CD4-positive, alpha-beta T cell (primary cell): ENCODE results near the gene NCKAP5. TPM values are rescaled to one million over a fixed set of nuclear protein-coding genes. Genes with fewer than 3 reads are reported as not detected.

Source experiments
- ATAC-seq: fragments of 200-7000 bp; cut with Tn5 transposase; one replicate; pipeline ENCODE4 v1.10.0; 2022; ENCODE audit warnings: mild to moderate bottlenecking; ENCODE audit not compliant: poor library complexity
- CTCF ChIA-PET: fragments of 350-600 bp; sonication (Branson Sonifier 250); formaldehyde crosslinking; loops from one replicate; lab custom pipeline; 2021; ENCODE audit warnings: antibody characterized with exemption, inconsistent platforms; lab: Charles Lee
- POLR2A ChIA-PET: fragments of 350-600 bp; sonication (Branson Sonifier 250); formaldehyde crosslinking; loops from one replicate; lab custom pipeline; 2021; ENCODE audit warnings: antibody characterized with exemption, inconsistent platforms; lab: Charles Lee
- DNase-seq, 14 experiments: peaks; one replicate each; pipeline ENCODE4 v3.0.0-alpha.2; 2013 to 2020; ENCODE audit warnings: mixed read lengths in 2 of 14
- H3K27ac ChIP-seq, 2 donors: one replicate each; pipeline versions ENCODE4 v1.5.1 to v1.7.0; 2013; ENCODE audit warnings: low read length in 2 of 2, low read depth in 1 of 2, mild to moderate bottlenecking in 1 of 2
- H3K27me3 ChIP-seq, 2 experiments: 1 replicate in 1 of 2; 2 replicates in 1 of 2; pipeline versions ENCODE4 v1.6.1 to v1.7.0; 2013; ENCODE audit warnings: low read length in 2 of 2, control low read depth in 1 of 2, mild to moderate bottlenecking in 1 of 2, moderate library complexity in 1 of 2; ENCODE audit not compliant: insufficient read depth in 2 of 2, control insufficient read depth in 1 of 2
- H3K36me3 ChIP-seq: one replicate; pipeline ENCODE4 v1.6.1; 2013; ENCODE audit warnings: low read length, control low read depth; ENCODE audit not compliant: insufficient read depth
- H3K4me1 ChIP-seq: one replicate; pipeline ENCODE4 v1.6.1; 2013; ENCODE audit warnings: low read length, control low read depth; ENCODE audit not compliant: insufficient read depth
- H3K4me3 ChIP-seq: one replicate; pipeline ENCODE4 v1.5.1; 2013; ENCODE audit warnings: mild to moderate bottlenecking, low read length, moderate library complexity
- H3K9me3 ChIP-seq, 2 experiments: 1 replicate in 1 of 2; 2 replicates in 1 of 2; pipeline versions ENCODE4 v1.6.1 to v1.7.0; 2013; ENCODE audit warnings: low read length in 2 of 2, mild to moderate bottlenecking in 2 of 2, control low read depth in 1 of 2, moderate library complexity in 1 of 2; ENCODE audit not compliant: control insufficient read depth in 1 of 2, insufficient read depth in 1 of 2
- H3K27ac Mint-ChIP-seq: one replicate; pipeline ENCODE4 v1.8.0; 2020; ENCODE audit warnings: mixed read lengths
- H3K27me3 Mint-ChIP-seq: one replicate; pipeline ENCODE4 v1.8.0; 2021; ENCODE audit warnings: mixed read lengths
- H3K36me3 Mint-ChIP-seq: one replicate; pipeline ENCODE4 v1.8.0; 2021; ENCODE audit warnings: low read depth, mixed read lengths
- H3K4me1 Mint-ChIP-seq: one replicate; pipeline ENCODE4 v1.8.0; 2021; ENCODE audit warnings: low read depth, mixed read lengths
- H3K4me3 Mint-ChIP-seq: one replicate; pipeline ENCODE4 v1.8.0; 2020; ENCODE audit warnings: mild to moderate bottlenecking, mixed read lengths
- H3K9me3 Mint-ChIP-seq: one replicate; pipeline ENCODE4 v1.8.0; 2020; ENCODE audit warnings: mixed read lengths
- intact Hi-C, 2 experiments: fragments of 100-400 bp; cut with DNase I in 1 of 2; cut with micrococcal nuclease in 1 of 2; formaldehyde crosslinking; loops; one replicate each; pipeline versions ENCODE4 v1.15.1 to v1.9.0; 2023 to 2025; cut with DNase I, micrococcal nuclease
- total RNA-seq, 174 experiments: library from RNA in 2 of 174; stranded (reverse) in 2 of 174; gene quantifications; one replicate each; pipeline ENCODE4 v1.2.3 and lab custom pipeline; 2021 to 2026
- TF ChIP-seq, protein P1 (sequence below): fragments of 200-600 bp; IDR thresholded peaks from one replicate; pipeline ENCODE4 v1.8.0; 2022; ENCODE audit warnings: antibody characterized with exemption, mild to moderate bottlenecking

The NCKAP5 gene
- total RNA-seq, 2 experiments from 2014 or later, result not detected

GRCh38 chr2:132681766-132682165, 886.5 kb downstream of the NCKAP5 start:
- intact Hi-C loops, result no loop called here
- POLR2A ChIA-PET, result no interaction called here
- Mint-ChIP-seq H3K27ac (no peak overlapping the region), H3K36me3 (no peaks in the 10 kb centered on the region), H3K4me3 (no peak overlapping the region), H3K9me3 (peaks cover 2% of the 10 kb centered on the region), H3K27me3 (peaks cover 4% of the 10 kb centered on the region), H3K4me1 (no peaks in the 10 kb centered on the region)
- Histone ChIP-seq H3K9me3 (no peaks in the 10 kb centered on the region), H3K4me3 (no peak overlapping the region), H3K27me3 (no peaks in the 10 kb centered on the region), H3K4me1 (no peaks in the 10 kb centered on the region), H3K36me3 (no peaks in the 10 kb centered on the region), H3K27ac (no peak overlapping the region)
- CTCF ChIA-PET, result no interaction called here
- DNase-seq (no peak), ATAC-seq (no peak)
- TF ChIP-seq, protein P1, sequence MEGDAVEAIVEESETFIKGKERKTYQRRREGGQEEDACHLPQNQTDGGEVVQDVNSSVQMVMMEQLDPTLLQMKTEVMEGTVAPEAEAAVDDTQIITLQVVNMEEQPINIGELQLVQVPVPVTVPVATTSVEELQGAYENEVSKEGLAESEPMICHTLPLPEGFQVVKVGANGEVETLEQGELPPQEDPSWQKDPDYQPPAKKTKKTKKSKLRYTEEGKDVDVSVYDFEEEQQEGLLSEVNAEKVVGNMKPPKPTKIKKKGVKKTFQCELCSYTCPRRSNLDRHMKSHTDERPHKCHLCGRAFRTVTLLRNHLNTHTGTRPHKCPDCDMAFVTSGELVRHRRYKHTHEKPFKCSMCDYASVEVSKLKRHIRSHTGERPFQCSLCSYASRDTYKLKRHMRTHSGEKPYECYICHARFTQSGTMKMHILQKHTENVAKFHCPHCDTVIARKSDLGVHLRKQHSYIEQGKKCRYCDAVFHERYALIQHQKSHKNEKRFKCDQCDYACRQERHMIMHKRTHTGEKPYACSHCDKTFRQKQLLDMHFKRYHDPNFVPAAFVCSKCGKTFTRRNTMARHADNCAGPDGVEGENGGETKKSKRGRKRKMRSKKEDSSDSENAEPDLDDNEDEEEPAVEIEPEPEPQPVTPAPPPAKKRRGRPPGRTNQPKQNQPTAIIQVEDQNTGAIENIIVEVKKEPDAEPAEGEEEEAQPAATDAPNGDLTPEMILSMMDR, result no peak

DNA sequence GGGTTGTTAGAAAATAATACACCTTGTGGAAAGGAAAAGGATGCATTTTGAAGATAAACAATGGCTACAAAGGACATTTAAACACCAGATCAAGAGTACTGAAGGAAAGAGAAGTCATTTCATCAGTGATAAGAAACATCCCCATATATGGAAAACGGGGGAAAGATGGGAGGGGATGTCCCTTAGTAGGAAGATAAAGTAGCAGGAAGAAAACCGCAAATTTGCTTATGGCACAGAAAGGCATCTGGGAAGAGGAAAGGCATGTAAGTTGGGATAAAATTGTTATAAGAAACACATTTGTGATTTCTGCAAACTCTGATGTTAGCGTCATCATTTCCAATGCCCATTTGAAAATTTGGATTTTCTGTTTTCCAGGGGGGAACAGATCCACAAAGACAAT, 887.7 kb downstream of the NCKAP5 start:
- no peak overlapping the region for H3K27ac ChIP-seq
- H3K36me3 ChIP-seq, result no peaks in the 10 kb centered on the region
- ChIA-PET POLR2A (no interaction called here), CTCF (no interaction called here)
- ATAC-seq, result no peak
- peaks cover 2% of the 10 kb centered on the region for H3K9me3 Mint-ChIP-seq
- no peaks in the 10 kb centered on the region for H3K9me3 ChIP-seq
- H3K4me1 ChIP-seq, result no peaks in the 10 kb centered on the region
- intact Hi-C loops, result no loop called here
- TF ChIP-seq, protein P1, result no peak
- no peak overlapping the region for H3K4me3 ChIP-seq
- no peaks in the 10 kb centered on the region for H3K27me3 ChIP-seq
- H3K4me1 Mint-ChIP-seq, result no peaks in the 10 kb centered on the region
- H3K27ac Mint-ChIP-seq, result no peak overlapping the region
- H3K27me3 Mint-ChIP-seq, result peaks cover 4% of the 10 kb centered on the region
- no peaks in the 10 kb centered on the region for H3K36me3 Mint-ChIP-seq
- no peak overlapping the region for H3K4me3 Mint-ChIP-seq
- DNase-seq, result no peak

DNA sequence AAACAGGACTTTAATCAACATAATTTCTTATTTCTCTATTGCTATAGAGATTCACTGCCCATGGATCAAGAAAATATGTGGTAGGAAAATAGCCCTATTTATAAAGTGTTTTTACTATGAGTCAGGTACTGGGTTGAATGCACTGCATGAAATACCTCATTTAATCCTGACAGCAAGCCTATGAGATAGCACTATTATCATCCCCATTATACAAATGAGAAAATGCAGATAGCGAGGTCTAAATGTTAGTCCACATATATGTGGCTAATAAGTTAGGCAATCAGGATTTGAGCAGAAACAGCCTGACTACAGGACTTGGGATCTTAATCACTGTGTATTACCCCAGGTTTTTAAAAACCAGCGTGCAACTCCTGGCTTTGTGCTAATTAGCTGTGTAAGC, 889.8 kb downstream of the NCKAP5 start:
- TF ChIP-seq, protein P1, result no peak
- ChIA-PET POLR2A (no interaction called here), CTCF (no interaction called here)
- H3K36me3 ChIP-seq, result no peaks in the 10 kb centered on the region
- no peaks in the 10 kb centered on the region for H3K36me3 Mint-ChIP-seq
- peaks cover 2% of the 10 kb centered on the region for H3K9me3 Mint-ChIP-seq
- DNase-seq (no peak), ATAC-seq (no peak)
- no peaks in the 10 kb centered on the region for H3K9me3 ChIP-seq
- no peaks in the 10 kb centered on the region for H3K4me1 Mint-ChIP-seq
- no peak overlapping the region for H3K27ac Mint-ChIP-seq
- no peak overlapping the region for H3K4me3 ChIP-seq
- no peaks in the 10 kb centered on the region for H3K4me1 ChIP-seq
- no peak overlapping the region for H3K4me3 Mint-ChIP-seq
- intact Hi-C loops, result no loop called here
- H3K27me3 Mint-ChIP-seq, result peaks cover 8% of the 10 kb centered on the region
- no peak overlapping the region for H3K27ac ChIP-seq
- H3K27me3 ChIP-seq, result no peaks in the 10 kb centered on the region
